GM12891 (cell line): Measurements from ENCODE around the gene EGFL7.

ENCODE experiments used
- POLR2A ChIP-seq: IDR thresholded peaks from 2 replicates; pipeline ENCODE4 v1.6.1; 2011; ENCODE audit warnings: low read depth, low read length, control low read depth
- POLR2AphosphoS5 ChIP-seq: IDR thresholded peaks from 2 replicates; pipeline ENCODE4 v1.6.1; 2011; ENCODE audit warnings: low read depth, low read length, control low read depth
- SPI1 ChIP-seq: IDR thresholded peaks from 2 replicates; pipeline ENCODE4 v1.6.1; 2011; ENCODE audit warnings: low read depth, low read length, control low read depth

- TF ChIP-seq SPI1: no peak
- no peak for TF ChIP-seq POLR2A
- no peak for TF ChIP-seq POLR2AphosphoS5
These were observed 36.5 kb upstream of the EGFL7 start for GRCh38 chr9:136626066-136626725.
